K562 (cell line): ENCODE results near the gene RAB31. TPM values are rescaled to one million over a fixed set of nuclear protein-coding genes. Genes with fewer than 3 reads are reported as not detected.

ENCODE experiments used
- CCNT2 ChIP-seq: IDR thresholded peaks from 2 replicates; pipeline ENCODE4 v1.6.1; 2011; ENCODE audit warnings: borderline replicate concordance, low read depth, mild to moderate bottlenecking, moderate library complexity, mixed read lengths, low read length; ENCODE audit not compliant: insufficient read length; ENCODE audit errors: extremely low read depth
- POLR2AphosphoS2 ChIP-seq: IDR thresholded peaks from 2 replicates; pipeline ENCODE4 v1.6.1; 2012; ENCODE audit warnings: low read length, improper control_type of control experiment
- POLR2G ChIP-seq: fragments of 200-400 bp; formaldehyde crosslinking; IDR thresholded peaks from 2 replicates; pipeline ENCODE4 v1.6.1; 2017; ENCODE audit warnings: low read depth, mild to moderate bottlenecking, antibody characterized with exemption, low read length, moderate library complexity
- ZNF766 ChIP-seq: fragments of 200-800 bp; sonication (Bioruptor generic); conservative IDR thresholded peaks from 2 replicates; pipeline ENCODE4 v1.6.1; 2016; ENCODE audit warnings: missing genetic modification characterization, missing compliant biosample characterization
- polyA plus RNA-seq, 8 experiments: library from polyadenylated mRNA; depleted of rRNA in 4 of 8; stranded (reverse) in 5 of 8; unstranded in 3 of 8; fragments of >200 nt; fragmentation: Nextera tagmentation in 2 of 8; fragmentation: Illumina TruSeq in 1 of 8; extraction: Ambion mirVana in 2 of 8; extraction: Trizol in 1 of 8; gene quantifications; 2 replicates each; pipeline versions ENCODE4 v1.2.1 to v1.2.3, GENCODE V29; 2011 to 2014; ENCODE audit warnings: inconsistent platforms in 1 of 8, missing spikeins in 1 of 8
- total RNA-seq, 7 experiments: library from RNA; depleted of rRNA in 6 of 7; stranded (reverse); fragments of >200 nt in 6 of 7; fragmentation: Illumina TruSeq in 2 of 7; extraction: Trizol in 2 of 7; gene quantifications; 2 replicates each; pipeline versions ENCODE4 v1.2.1 to v1.2.3, GENCODE V29; 2011 to 2021; ENCODE audit warnings: low replicate concordance in 1 of 7
- TF ChIP-seq, protein P1 (sequence below): fragments of 250-450 bp; sonication (Bioruptor Pico); IDR thresholded peaks from 2 replicates; pipeline ENCODE4 v1.8.0; 2022; ENCODE audit warnings: moderate library complexity, mild to moderate bottlenecking, inconsistent platforms
- TF ChIP-seq, protein P2 (sequence below): IDR thresholded peaks from 2 replicates; pipeline ENCODE4 v1.6.1; 2014; ENCODE audit warnings: antibody characterized with exemption
- TF ChIP-seq, protein P3 (sequence below): fragments of 450-650 bp; IDR thresholded peaks from 2 replicates; pipeline ENCODE4 v1.6.1; 2016; ENCODE audit warnings: low read depth

The RAB31 gene
- total and polyA plus RNA-seq, 9 of the 15 experiments (the other 6 are each of a cell fraction or from before 2014, with no cell fraction given) = 20.7 to 70.4 (median 41.3) TPM

DNA sequence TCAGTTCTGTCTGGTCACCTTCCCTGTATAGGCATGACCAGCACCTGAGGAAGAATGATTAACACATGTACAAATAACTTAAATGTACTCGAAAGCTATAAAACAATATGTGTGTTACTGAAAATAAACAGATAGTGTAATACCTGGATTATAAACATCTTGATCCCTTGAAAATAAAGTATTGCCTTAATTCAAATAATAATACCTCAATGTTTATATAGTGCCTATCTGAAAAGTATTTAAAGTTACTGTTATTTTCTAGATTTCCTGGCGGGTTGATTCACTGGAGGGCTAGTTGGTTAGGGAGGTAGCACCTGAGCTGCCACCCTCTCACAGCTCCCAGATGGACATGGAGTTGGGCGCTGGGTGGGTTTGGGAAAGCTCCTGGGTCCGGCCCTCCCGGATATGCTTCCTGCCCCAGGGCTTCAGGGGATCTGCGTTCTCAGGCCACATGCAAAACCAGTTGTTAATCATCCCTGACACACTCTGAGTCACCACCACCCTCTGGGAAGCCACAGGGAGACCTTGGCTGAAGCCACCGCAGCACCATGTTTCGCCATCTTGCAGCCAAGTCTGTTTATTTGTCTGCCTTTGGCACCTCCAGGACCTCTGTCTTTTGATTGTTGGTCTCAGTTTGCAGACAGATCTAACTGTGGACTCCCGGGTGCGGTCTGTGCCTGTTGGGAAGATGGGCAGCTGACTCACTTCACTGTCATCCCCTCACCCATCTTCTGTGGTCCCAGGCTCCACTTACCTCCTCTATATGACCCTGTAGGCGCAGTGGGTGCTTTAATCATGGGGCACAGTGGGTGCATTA lies 35.3 kb downstream of the RAB31 start (continued):
- TF ChIP-seq, protein P1, sequence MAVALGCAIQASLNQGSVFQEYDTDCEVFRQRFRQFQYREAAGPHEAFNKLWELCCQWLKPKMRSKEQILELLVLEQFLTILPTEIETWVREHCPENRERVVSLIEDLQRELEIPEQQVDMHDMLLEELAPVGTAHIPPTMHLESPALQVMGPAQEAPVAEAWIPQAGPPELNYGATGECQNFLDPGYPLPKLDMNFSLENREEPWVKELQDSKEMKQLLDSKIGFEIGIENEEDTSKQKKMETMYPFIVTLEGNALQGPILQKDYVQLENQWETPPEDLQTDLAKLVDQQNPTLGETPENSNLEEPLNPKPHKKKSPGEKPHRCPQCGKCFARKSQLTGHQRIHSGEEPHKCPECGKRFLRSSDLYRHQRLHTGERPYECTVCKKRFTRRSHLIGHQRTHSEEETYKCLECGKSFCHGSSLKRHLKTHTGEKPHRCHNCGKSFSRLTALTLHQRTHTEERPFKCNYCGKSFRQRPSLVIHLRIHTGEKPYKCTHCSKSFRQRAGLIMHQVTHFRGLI (CRISPR knock-in tag) = no peak
- peak; percentile 27 for TF ChIP-seq CCNT2
- TF ChIP-seq, protein P2, sequence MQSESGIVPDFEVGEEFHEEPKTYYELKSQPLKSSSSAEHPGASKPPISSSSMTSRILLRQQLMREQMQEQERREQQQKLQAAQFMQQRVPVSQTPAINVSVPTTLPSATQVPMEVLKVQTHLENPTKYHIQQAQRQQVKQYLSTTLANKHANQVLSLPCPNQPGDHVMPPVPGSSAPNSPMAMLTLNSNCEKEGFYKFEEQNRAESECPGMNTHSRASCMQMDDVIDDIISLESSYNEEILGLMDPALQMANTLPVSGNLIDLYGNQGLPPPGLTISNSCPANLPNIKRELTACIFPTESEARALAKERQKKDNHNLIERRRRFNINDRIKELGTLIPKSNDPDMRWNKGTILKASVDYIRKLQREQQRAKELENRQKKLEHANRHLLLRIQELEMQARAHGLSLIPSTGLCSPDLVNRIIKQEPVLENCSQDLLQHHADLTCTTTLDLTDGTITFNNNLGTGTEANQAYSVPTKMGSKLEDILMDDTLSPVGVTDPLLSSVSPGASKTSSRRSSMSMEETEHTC = peak; percentile 83
- TF ChIP-seq, protein P3, sequence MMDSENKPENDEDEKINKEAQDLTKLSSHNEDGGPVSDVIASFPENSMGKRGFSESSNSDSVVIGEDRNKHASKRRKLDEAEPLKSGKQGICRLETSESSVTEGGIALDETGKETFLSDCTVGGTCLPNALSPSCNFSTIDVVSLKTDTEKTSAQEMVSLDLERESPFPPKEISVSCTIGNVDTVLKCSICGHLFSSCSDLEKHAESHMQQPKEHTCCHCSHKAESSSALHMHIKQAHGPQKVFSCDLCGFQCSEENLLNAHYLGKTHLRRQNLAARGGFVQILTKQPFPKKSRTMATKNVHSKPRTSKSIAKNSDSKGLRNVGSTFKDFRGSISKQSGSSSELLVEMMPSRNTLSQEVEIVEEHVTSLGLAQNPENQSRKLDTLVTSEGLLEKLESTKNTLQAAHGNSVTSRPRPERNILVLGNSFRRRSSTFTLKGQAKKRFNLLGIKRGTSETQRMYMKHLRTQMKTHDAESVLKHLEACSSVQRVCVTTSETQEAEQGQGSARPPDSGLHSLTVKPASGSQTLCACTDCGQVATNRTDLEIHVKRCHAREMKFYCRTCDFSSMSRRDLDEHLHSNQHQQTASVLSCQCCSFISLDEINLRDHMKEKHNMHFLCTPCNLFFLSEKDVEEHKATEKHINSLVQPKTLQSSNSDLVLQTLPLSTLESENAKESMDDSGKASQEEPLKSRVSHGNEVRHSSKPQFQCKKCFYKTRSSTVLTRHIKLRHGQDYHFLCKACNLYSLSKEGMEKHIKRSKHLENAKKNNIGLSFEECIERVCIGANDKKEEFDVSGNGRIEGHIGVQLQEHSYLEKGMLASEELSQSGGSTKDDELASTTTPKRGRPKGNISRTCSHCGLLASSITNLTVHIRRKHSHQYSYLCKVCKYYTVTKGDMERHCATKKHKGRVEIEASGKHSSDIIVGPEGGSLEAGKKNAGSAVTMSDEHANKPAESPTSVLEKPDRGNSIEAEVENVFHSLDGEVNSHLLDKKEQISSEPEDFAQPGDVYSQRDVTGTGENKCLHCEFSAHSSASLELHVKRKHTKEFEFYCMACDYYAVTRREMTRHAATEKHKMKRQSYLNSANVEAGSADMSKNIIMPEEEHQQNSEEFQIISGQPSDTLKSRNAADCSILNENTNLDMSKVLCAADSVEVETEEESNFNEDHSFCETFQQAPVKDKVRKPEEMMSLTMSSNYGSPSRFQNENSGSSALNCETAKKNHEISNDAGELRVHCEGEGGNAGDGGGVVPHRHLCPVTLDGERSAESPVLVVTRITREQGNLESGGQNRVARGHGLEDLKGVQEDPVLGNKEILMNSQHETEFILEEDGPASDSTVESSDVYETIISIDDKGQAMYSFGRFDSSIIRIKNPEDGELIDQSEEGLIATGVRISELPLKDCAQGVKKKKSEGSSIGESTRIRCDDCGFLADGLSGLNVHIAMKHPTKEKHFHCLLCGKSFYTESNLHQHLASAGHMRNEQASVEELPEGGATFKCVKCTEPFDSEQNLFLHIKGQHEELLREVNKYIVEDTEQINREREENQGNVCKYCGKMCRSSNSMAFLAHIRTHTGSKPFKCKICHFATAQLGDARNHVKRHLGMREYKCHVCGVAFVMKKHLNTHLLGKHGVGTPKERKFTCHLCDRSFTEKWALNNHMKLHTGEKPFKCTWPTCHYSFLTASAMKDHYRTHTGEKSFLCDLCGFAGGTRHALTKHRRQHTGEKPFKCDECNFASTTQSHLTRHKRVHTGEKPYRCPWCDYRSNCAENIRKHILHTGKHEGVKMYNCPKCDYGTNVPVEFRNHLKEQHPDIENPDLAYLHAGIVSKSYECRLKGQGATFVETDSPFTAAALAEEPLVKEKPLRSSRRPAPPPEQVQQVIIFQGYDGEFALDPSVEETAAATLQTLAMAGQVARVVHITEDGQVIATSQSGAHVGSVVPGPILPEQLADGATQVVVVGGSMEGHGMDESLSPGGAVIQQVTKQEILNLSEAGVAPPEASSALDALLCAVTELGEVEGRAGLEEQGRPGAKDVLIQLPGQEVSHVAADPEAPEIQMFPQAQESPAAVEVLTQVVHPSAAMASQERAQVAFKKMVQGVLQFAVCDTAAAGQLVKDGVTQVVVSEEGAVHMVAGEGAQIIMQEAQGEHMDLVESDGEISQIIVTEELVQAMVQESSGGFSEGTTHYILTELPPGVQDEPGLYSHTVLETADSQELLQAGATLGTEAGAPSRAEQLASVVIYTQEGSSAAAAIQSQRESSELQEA = no peak
- peak; percentile 72 for TF ChIP-seq POLR2G
- TF ChIP-seq POLR2AphosphoS2 = no peak
- TF ChIP-seq ZNF766 (CRISPR knock-in tag) = peak; percentile 63
